ENCODE data around the gene C2CD2L.

The C2CD2L gene

GRCh38 chr11:119115484-119116234, 8.5 kb downstream of the C2CD2L start:
- TF ChIP-seq CTCF (IDR thresholded peaks at IDR 0.05; ENCODE audit: control insufficient read depth, insufficient read depth, low read depth, low read length, missing control alignments), result no peak
- no peak overlapping the region for H3K4me3 ChIP-seq (ENCODE audit: control insufficient read depth, low read depth, low read length)
- DNase-seq (ENCODE audit: low read depth), result no peak

GRCh38 chr11:119116235-119116594, 9.1 kb downstream of the C2CD2L start:
- no peak for DNase-seq (ENCODE audit: low read depth)
- TF ChIP-seq CTCF (IDR thresholded peaks at IDR 0.05; ENCODE audit: control insufficient read depth, insufficient read depth, low read depth, low read length, missing control alignments), result no peak
- no peak overlapping the region for H3K4me3 ChIP-seq (ENCODE audit: control insufficient read depth, low read depth, low read length)

- H3K4me3 ChIP-seq (ENCODE audit: control insufficient read depth, low read depth, low read length), result no peak overlapping the region
- DNase-seq (ENCODE audit: low read depth), result no peak
- no peak for TF ChIP-seq CTCF (IDR thresholded peaks at IDR 0.05; ENCODE audit: control insufficient read depth, insufficient read depth, low read depth, low read length, missing control alignments)
These were observed 9.5 kb downstream of the C2CD2L start for GRCh38 chr11:119116601-119117000.

GRCh38 chr11:119117004-119117706, 10.0 kb downstream of the C2CD2L start:
- TF ChIP-seq CTCF (IDR thresholded peaks at IDR 0.05; ENCODE audit: control insufficient read depth, insufficient read depth, low read depth, low read length, missing control alignments), result no peak
- H3K4me3 ChIP-seq (ENCODE audit: control insufficient read depth, low read depth, low read length), result no peak overlapping the region
- no peak for DNase-seq (ENCODE audit: low read depth)

- no peak for TF ChIP-seq CTCF (IDR thresholded peaks at IDR 0.05; ENCODE audit: control insufficient read depth, insufficient read depth, low read depth, low read length, missing control alignments)
- DNase-seq (ENCODE audit: low read depth), result no peak
- no peak overlapping the region for H3K4me3 ChIP-seq (ENCODE audit: control insufficient read depth, low read depth, low read length)
These were observed 11.1 kb downstream of the C2CD2L start for GRCh38 chr11:119118227-119118626.

- no peak overlapping the region for H3K4me3 ChIP-seq (ENCODE audit: control insufficient read depth, low read depth, low read length)
- no peak for TF ChIP-seq CTCF (IDR thresholded peaks at IDR 0.05; ENCODE audit: control insufficient read depth, insufficient read depth, low read depth, low read length, missing control alignments)
- no peak for DNase-seq (ENCODE audit: low read depth)
These were observed 11.8 kb downstream of the C2CD2L start for GRCh38 chr11:119118946-119119345.
